ENCODE measurements around the gene TMX4. TPM values are rescaled to one million over a fixed set of nuclear protein-coding genes. Genes with fewer than 3 reads are reported as not detected.

Gene TMX4
- total and polyA plus RNA-seq, 2 of the 8 experiments (the other 6 are each of a cell fraction or from before 2014, with no cell fraction given) = 2.1 to 7.8 TPM

DNA sequence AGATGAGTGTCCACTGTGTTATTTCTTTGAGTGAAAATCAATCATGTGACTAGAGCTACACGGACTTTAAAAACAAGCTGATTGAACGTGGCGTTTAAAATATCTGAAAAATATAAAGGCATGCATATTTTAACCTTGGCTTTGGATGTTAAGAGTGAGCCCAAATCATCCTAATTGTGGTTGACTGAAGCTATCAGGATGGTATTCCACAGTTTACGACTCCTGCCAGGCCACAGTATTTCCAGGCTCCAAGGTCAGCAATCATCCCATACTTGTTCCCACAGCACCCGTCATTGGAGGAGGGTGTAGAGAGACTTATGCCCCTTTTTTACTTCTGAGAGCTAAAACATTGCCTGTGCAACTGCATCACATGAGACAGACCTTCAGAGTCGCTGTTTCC is 43.2 kb upstream of the TMX4 start:
- Histone ChIP-seq H3K23me2 (ENCODE audit: low read depth, low read length) (no peaks in the 10 kb centered on the region), H3K4ac (replicated peaks; ENCODE audit: insufficient read length, low read depth, low read length) (no peak overlapping the region), H3K4me2 (ENCODE audit: insufficient read depth in 1 of 2, low read depth in 2 of 2, low read length in 2 of 2) (no peak overlapping the region), H3K4me1 (replicated peaks in 1 of 4; ENCODE audit: control insufficient read depth in 3 of 4, insufficient read depth in 4 of 4, low read length in 3 of 4) (no peaks in the 10 kb centered on the region), H4K8ac (ENCODE audit: extremely low read depth, insufficient read depth, low read length) (no peak overlapping the region), H3K9ac (replicated peaks in 1 of 4; ENCODE audit: extremely low read depth in 1 of 4, low read depth in 3 of 4, low read length in 3 of 4) (no peak overlapping the region), H3K4me3 (ENCODE audit: extremely low read depth in 1 of 4, insufficient read depth in 2 of 4, low read depth in 3 of 4, low read length in 4 of 4) (no peak overlapping the region), H4K91ac (replicated peaks; ENCODE audit: insufficient read length, low read length) (no peak overlapping the region), H3K56ac (replicated peaks; ENCODE audit: insufficient read length, low read depth, low read length) (no peak overlapping the region), H3K79me1 (ENCODE audit: low read depth, low read length) (no peaks in the 10 kb centered on the region), H3K36me3 (ENCODE audit: control insufficient read depth in 2 of 4, insufficient read depth in 4 of 4, low read length in 3 of 4) (no peaks in the 10 kb centered on the region), H3K9me3 (ENCODE audit: insufficient read depth in 2 of 2, low read depth in 1 of 2, low read length in 1 of 2) (no peaks in the 10 kb centered on the region), H2AK5ac (ENCODE audit: low read depth, low read length) (no peak overlapping the region), H2BK120ac (replicated peaks; ENCODE audit: low read depth, low read length) (no peak overlapping the region), H4K5ac (ENCODE audit: insufficient read length, low read depth, low read length) (no peak overlapping the region), H2BK12ac (ENCODE audit: low read depth, low read length) (no peak overlapping the region), H2BK5ac (ENCODE audit: low read depth, low read length) (no peak overlapping the region), H3K18ac (ENCODE audit: extremely low read depth, low read length) (no peak overlapping the region), H2AFZ (ENCODE audit: low read length) (0 out of 2 replicates have a peak overlapping the region, but pooled peaks have one; percentile 31), H2BK15ac (ENCODE audit: low read length) (no peak overlapping the region), H3K27me3 (replicated peaks in 1 of 4; ENCODE audit: control insufficient read depth in 3 of 4, extremely low read depth in 1 of 4, insufficient read depth in 3 of 4, low read length in 3 of 4) (no peaks in the 10 kb centered on the region), H3K14ac (ENCODE audit: insufficient read length) (no peak overlapping the region), H4K20me1 (replicated peaks in 1 of 2; ENCODE audit: control insufficient read depth in 1 of 2, insufficient read depth in 2 of 2, low read length in 2 of 2) (no peaks in the 10 kb centered on the region), H3K79me2 (ENCODE audit: control insufficient read depth in 1 of 2, insufficient read depth in 2 of 2, low read length in 2 of 2) (no peaks in the 10 kb centered on the region), H3K23ac (ENCODE audit: insufficient read length) (no peak overlapping the region), H2BK20ac (ENCODE audit: low read length) (no peak overlapping the region), H3K27ac (ENCODE audit: low read depth, low read length) (no peak overlapping the region)
- DNase-seq (ENCODE audit: low read depth in 1 of 2, low spot score in 2 of 2) (no peak), FAIRE-seq (no peak)
- ChIA-PET CTCF (ENCODE audit: partially characterized antibody) (interaction anchor here (1.1 kb wide), 1 partner anchor 18 kb away, joined by 3 read pairs; no protein-coding TSS in a partner anchor), POLR2A (ENCODE audit: partially characterized antibody) (no interaction called here)
- no peak for TF ChIP-seq RNF2 (IDR thresholded peaks at IDR 0.05; ENCODE audit: borderline replicate concordance, low read depth, low read length, missing control alignments, poor library complexity, severe bottlenecking)
- TF ChIP-seq HDAC6 (IDR thresholded peaks at IDR 0.05; ENCODE audit: low read depth, low read length) = no peak
- TF ChIP-seq TAF7 (optimal IDR thresholded peaks at IDR 0.05; ENCODE audit: borderline replicate concordance, low read depth, low read length) = no peak
- WGBS, 2 experiments (ENCODE audit: extremely low coverage in 1 of 2, insufficient coverage in 1 of 2, insufficient read length in 1 of 2, insufficient replicate concordance in 2 of 2, low coverage in 1 of 2, low lambda C conversion rate in 2 of 2, missing lambda C conversion rate in 1 of 2) = 87% methylated on average over 6 of the region's 6 CpGs; no CpG with 5 or more reads in 1 of the 2 experiments

All from H1 (cell line).